Smooth muscle cell (in vitro differentiated cells): ENCODE results near the gene KTN1. TPM values are rescaled to one million over a fixed set of nuclear protein-coding genes. Genes with fewer than 3 reads are reported as not detected.

ENCODE experiments used
- DNase-seq: peaks from one replicate; lab custom pipeline; 2025; ENCODE audit not compliant: unreplicated experiment; lab: John Stamatoyannopoulos, UW
- H2AFZ ChIP-seq: fragments of 200-600 bp; sonication (generic); 2 replicates; pipeline ENCODE4 v1.6.0; 2016; ENCODE audit warnings: antibody characterized with exemption, low read depth, mild to moderate bottlenecking
- H3F3A ChIP-seq: fragments of 200-600 bp; sonication (generic); 2 replicates; pipeline ENCODE4 v1.6.0; 2017; ENCODE audit warnings: antibody characterized with exemption, low read depth
- H3K27ac ChIP-seq: fragments of 200-600 bp; sonication (generic); 2 replicates; pipeline ENCODE4 v1.5.1; 2016; ENCODE audit warnings: low read depth, mild to moderate bottlenecking
- H3K27me3 ChIP-seq: fragments of 200-600 bp; sonication (generic); 2 replicates; pipeline ENCODE4 v1.6.1; 2016; ENCODE audit warnings: low read depth, mild to moderate bottlenecking
- H3K36me3 ChIP-seq: fragments of 200-600 bp; sonication (generic); 2 replicates; pipeline ENCODE4 v1.5.1; 2016; ENCODE audit warnings: low read depth
- H3K4me1 ChIP-seq: fragments of 200-600 bp; sonication (generic); 2 replicates; pipeline ENCODE4 v1.5.1; 2016; ENCODE audit warnings: low read depth
- H3K4me2 ChIP-seq: fragments of 200-600 bp; sonication (generic); 2 replicates; pipeline ENCODE4 v1.6.0; 2016; ENCODE audit warnings: mild to moderate bottlenecking
- H3K4me3 ChIP-seq: fragments of 200-600 bp; sonication (generic); 2 replicates; pipeline ENCODE4 v1.5.1; 2016; ENCODE audit warnings: mild to moderate bottlenecking
- H3K79me2 ChIP-seq: fragments of 200-600 bp; sonication (generic); 2 replicates; pipeline ENCODE4 v1.6.0; 2016; ENCODE audit warnings: low read depth, mild to moderate bottlenecking
- H3K9ac ChIP-seq: fragments of 200-600 bp; sonication (generic); 2 replicates; pipeline ENCODE4 v1.6.0; 2016; ENCODE audit warnings: low read depth
- H3K9me3 ChIP-seq: fragments of 200-600 bp; sonication (generic); replicated peaks from 2 replicates; pipeline ENCODE4 v1.5.1; 2016; ENCODE audit warnings: low read depth
- H4K20me1 ChIP-seq: fragments of 200-600 bp; sonication (generic); 2 replicates; pipeline ENCODE4 v1.6.0; 2016; ENCODE audit warnings: low read depth
- WGBS: methylation state at CpG from one replicate; pipeline ENCODE4 v1.1.7; 2016; ENCODE audit warnings: low lambda C conversion rate; 5-methylcytosine and 5-hydroxymethylcytosine counted together
- polyA plus RNA-seq: library from polyadenylated mRNA; unstranded; fragments of >200 nt; fragmentation: Nextera tagmentation; extraction: Ambion mirVana; gene quantifications from 2 replicates; pipeline ENCODE4 v1.2.1, GENCODE V29; 2016
- small RNA-seq: library from RNA; depleted of rRNA; stranded (forward); fragments of <200 nt; gene quantifications from one replicate; pipeline ENCODE3, GENCODE V24; 2014
- total RNA-seq: library from RNA; depleted of rRNA; stranded (reverse); fragments of >200 nt; gene quantifications from 2 replicates; pipeline ENCODE4 v1.2.3, GENCODE V29; 2014
- TF ChIP-seq, protein P1 (sequence below): fragments of 200-600 bp; sonication (generic); IDR thresholded peaks from 2 replicates; pipeline ENCODE4 v1.5.1; 2017; ENCODE audit warnings: borderline replicate concordance, mild to moderate bottlenecking, antibody characterized with exemption; ENCODE audit not compliant: insufficient read depth, poor library complexity, severe bottlenecking

Gene KTN1
- total and polyA plus RNA-seq, 2 experiments from 2014 or later: 84.8 to 119 TPM

DNA sequence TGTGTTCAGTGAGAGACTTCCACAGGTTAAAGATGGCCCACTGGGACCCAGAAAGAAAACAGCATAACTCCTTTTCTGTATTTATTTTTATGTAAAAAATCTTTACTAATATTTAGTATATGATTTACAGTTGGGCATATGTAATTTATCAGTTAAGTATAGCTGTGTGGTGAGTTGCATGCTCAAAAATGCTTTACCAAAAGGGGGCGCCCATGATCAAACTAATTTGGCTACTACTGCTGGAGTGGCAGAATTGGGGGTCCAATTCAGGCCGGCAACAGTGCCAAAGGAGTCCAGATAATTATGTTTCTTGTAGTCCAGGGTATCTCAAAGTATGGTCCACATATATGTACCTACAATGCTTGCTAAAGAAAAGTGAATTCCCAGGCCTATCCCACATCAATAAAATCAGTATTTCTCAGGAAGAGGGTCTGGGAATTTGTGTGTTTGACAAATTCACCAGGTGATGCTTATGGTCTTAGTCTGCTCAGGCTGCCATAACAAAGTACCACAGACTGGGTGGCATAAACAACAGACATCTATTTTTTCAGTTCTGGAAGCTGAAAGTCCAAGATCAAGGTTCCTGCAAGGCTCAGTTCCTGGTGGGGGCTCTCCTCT lies 152.0 kb downstream of the KTN1 start:
- no peak for DNase-seq

DNA sequence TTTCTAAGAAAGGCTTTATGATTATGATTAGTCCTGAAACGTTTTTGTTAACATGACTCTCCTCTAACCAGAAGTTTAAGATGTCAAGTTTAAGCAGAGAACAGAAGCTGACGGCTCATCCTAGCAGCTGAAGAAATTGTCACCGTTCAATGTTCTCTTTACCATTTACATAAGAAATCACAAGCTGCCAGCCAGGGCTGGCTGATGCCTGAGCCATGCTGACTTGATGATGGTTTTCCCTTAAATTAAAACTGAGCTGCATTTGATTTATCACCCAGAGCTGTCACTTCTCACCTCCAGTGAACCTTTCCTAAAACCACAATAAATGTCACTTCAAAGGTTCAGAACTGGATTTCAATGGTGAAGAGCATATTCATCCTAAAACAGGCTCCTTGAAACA lies 153.6 kb downstream of the KTN1 start:
- 74% methylated on average over 3 of the region's 3 CpGs for WGBS
- H4K20me1 ChIP-seq: no peaks in the 10 kb centered on the region
- DNase-seq: no peak

More for the DNA sequence above, 152.0 kb downstream of the KTN1 start:
- Histone ChIP-seq H3K4me3 (no peak overlapping the region), H3F3A (no peaks in the 10 kb centered on the region), H3K4me1 (no peaks in the 10 kb centered on the region), H3K27ac (no peak overlapping the region), H3K79me2 (no peaks in the 10 kb centered on the region), H2AFZ (no peak overlapping the region), H3K9me3 (no peaks in the 10 kb centered on the region), H3K36me3 (no peaks in the 10 kb centered on the region), H3K4me2 (no peak overlapping the region), H3K9ac (no peak overlapping the region), H3K27me3 (no peaks in the 10 kb centered on the region), H4K20me1 (no peaks in the 10 kb centered on the region)
- TF ChIP-seq, protein P1, sequence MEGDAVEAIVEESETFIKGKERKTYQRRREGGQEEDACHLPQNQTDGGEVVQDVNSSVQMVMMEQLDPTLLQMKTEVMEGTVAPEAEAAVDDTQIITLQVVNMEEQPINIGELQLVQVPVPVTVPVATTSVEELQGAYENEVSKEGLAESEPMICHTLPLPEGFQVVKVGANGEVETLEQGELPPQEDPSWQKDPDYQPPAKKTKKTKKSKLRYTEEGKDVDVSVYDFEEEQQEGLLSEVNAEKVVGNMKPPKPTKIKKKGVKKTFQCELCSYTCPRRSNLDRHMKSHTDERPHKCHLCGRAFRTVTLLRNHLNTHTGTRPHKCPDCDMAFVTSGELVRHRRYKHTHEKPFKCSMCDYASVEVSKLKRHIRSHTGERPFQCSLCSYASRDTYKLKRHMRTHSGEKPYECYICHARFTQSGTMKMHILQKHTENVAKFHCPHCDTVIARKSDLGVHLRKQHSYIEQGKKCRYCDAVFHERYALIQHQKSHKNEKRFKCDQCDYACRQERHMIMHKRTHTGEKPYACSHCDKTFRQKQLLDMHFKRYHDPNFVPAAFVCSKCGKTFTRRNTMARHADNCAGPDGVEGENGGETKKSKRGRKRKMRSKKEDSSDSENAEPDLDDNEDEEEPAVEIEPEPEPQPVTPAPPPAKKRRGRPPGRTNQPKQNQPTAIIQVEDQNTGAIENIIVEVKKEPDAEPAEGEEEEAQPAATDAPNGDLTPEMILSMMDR: peak; percentile 71
- 32% methylated on average over 2 of the region's 2 CpGs for WGBS

More for the DNA sequence above, 153.6 kb downstream of the KTN1 start:
- Histone ChIP-seq H3K9me3 (no peaks in the 10 kb centered on the region), H3K36me3 (no peaks in the 10 kb centered on the region), H3F3A (no peaks in the 10 kb centered on the region), H3K9ac (no peak overlapping the region), H3K27ac (no peak overlapping the region), H3K4me3 (no peak overlapping the region), H3K4me1 (no peaks in the 10 kb centered on the region), H3K79me2 (no peaks in the 10 kb centered on the region), H3K4me2 (no peak overlapping the region), H3K27me3 (no peaks in the 10 kb centered on the region), H2AFZ (no peak overlapping the region)
- TF ChIP-seq, protein P1: no peak

Small RNA genes within 50 kb of the gene (small RNA-seq; reads per million reads assigned to genes)
- not detected for gene RF00019

Other genes with a start within 250 kb of the KTN1 start
- 11.6 and 14.0 TPM in 2 replicates for gene ATG14, start 168.4 kb upstream of the KTN1 start, total RNA-seq
- 3.2 and 3.7 TPM in 2 replicates for gene ATG14, start 168.4 kb upstream of the KTN1 start, polyA plus RNA-seq
- gene TBPL2, start 139.6 kb upstream of the KTN1 start, total RNA-seq: not detected in 2 replicates
- not detected in 2 replicates for gene TBPL2, start 139.6 kb upstream of the KTN1 start, polyA plus RNA-seq